GM23248 (cell line): Measurements from ENCODE around the gene PIM3.

ENCODE experiments used
- EZH2 ChIP-seq: fragments of 200-600 bp; sonication (generic); IDR thresholded peaks from 2 replicates; pipeline ENCODE4 v1.6.1; 2018; ENCODE audit warnings: antibody characterized with exemption, mild to moderate bottlenecking; ENCODE audit not compliant: insufficient read depth, poor library complexity, severe bottlenecking
- EZH2phosphoT487 ChIP-seq: fragments of 200-600 bp; sonication (generic); IDR thresholded peaks from 2 replicates; pipeline ENCODE4 v1.6.1; 2018; ENCODE audit warnings: antibody characterized with exemption, moderate library complexity, mild to moderate bottlenecking, low read depth; ENCODE audit not compliant: insufficient read depth

DNA sequence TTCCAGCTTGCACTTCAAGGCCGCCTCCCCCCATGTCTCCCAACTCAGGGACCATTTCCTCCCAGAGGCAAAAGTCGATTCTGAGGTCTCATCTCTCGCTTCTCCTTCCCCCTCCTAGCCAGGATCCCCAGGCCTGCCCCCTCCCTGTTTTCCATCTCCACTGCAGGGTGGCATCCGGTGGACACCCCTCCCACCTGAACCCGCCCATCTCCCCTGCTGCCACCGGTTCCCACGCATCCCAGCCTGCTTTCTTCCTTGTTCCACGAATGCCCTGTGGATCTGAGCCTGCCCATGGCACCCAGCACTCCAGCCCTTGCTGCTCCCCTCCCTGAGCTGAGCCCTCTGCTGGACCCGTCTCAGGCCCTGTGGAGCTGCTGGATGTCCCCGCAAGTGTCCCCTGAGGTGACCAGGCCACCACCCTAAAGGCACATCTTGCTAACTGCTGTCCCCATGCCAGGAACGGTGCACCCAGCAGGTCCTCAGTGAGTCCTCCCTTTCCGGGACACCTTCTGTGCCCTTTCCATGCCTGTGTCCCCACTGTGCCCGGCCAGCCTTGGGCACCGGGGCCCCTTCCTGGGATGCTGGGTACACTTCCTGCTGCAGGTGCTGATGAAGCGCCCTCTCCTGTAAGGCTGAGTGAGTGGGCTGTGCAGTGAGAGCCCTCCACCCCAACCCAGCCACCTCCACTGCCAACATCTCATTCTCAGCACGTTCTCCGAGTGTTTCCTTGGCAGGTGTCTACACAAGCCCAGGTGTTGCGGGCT is 51.1 kb downstream of the PIM3 start:
- TF ChIP-seq EZH2phosphoT487 (no peak), EZH2 (peak; percentile 71)
